Measurements from ENCODE around the gene BMP2. TPM values are rescaled to one million over a fixed set of nuclear protein-coding genes. Genes with fewer than 3 reads are reported as not detected.

Gene BMP2
- total and polyA plus RNA-seq, 2 donors (not counting 1 experiment from before 2014, with no cell fraction given) = not detected

GRCh38 chr20:6744805-6745204 is 22.7 kb upstream of the BMP2 start:
- intact Hi-C loops (cut with micrococcal nuclease) = no loop called here
- Histone ChIP-seq H2AFZ (ENCODE audit: insufficient read depth, low read depth, low read length, poor library complexity, severe bottlenecking) (no peak overlapping the region), H4K20me1 (ENCODE audit: control insufficient read depth, insufficient read depth, low read length, poor library complexity, severe bottlenecking) (no peaks in the 10 kb centered on the region), H3K27ac (ENCODE audit: low read length in 2 of 2) (no peak overlapping the region), H3K36me3 (replicated peaks in 1 of 2; ENCODE audit: control extremely low read depth in 1 of 2, control insufficient read depth in 1 of 2, extremely low read depth in 1 of 2, insufficient read depth in 2 of 2, low read length in 1 of 2) (no peaks in the 10 kb centered on the region), H3K79me2 (ENCODE audit: control insufficient read depth, insufficient read depth, low read length) (no peaks in the 10 kb centered on the region), H3K9me3 (ENCODE audit: control extremely low read depth in 1 of 3, control insufficient read depth in 2 of 3, insufficient read depth in 1 of 3, low read length in 2 of 3) (no peaks in the 10 kb centered on the region), H3K9ac (ENCODE audit: low read length) (no peak overlapping the region), H3K27me3 (replicated peaks in 1 of 4; ENCODE audit: control extremely low read depth in 1 of 4, control insufficient read depth in 3 of 4, insufficient read depth in 4 of 4, low read length in 3 of 4) (no peaks in the 10 kb centered on the region), H3K4me2 (replicated peaks; ENCODE audit: low read depth, low read length, poor library complexity, severe bottlenecking) (no peak overlapping the region), H3K4me1 (ENCODE audit: control insufficient read depth in 2 of 2, insufficient read depth in 2 of 2, low read length in 2 of 2) (no peaks in the 10 kb centered on the region), H3K4me3 (ENCODE audit: control extremely low read depth in 1 of 5, extremely low read depth in 1 of 5, insufficient read depth in 1 of 5, low read depth in 2 of 5, low read length in 4 of 5) (no peak overlapping the region)
- Mint-ChIP-seq H3K4me3 (no peak overlapping the region), H3K27ac (no peak overlapping the region), H3K4me1 (no peaks in the 10 kb centered on the region), H3K27me3 (no peaks in the 10 kb centered on the region), H3K9me3 (ENCODE audit: insufficient read depth) (no peaks in the 10 kb centered on the region)
- ATAC-seq (ENCODE audit: low read depth) (no peak), DNase-seq (no peak)
- CTCF ChIA-PET = no interaction called here
- TF ChIP-seq EZH2 (IDR thresholded peaks at IDR 0.05; ENCODE audit: borderline replicate concordance, insufficient read depth, low read depth, low read length, poor library complexity, severe bottlenecking) = no peak
- TF ChIP-seq, protein P1, sequence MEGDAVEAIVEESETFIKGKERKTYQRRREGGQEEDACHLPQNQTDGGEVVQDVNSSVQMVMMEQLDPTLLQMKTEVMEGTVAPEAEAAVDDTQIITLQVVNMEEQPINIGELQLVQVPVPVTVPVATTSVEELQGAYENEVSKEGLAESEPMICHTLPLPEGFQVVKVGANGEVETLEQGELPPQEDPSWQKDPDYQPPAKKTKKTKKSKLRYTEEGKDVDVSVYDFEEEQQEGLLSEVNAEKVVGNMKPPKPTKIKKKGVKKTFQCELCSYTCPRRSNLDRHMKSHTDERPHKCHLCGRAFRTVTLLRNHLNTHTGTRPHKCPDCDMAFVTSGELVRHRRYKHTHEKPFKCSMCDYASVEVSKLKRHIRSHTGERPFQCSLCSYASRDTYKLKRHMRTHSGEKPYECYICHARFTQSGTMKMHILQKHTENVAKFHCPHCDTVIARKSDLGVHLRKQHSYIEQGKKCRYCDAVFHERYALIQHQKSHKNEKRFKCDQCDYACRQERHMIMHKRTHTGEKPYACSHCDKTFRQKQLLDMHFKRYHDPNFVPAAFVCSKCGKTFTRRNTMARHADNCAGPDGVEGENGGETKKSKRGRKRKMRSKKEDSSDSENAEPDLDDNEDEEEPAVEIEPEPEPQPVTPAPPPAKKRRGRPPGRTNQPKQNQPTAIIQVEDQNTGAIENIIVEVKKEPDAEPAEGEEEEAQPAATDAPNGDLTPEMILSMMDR (IDR thresholded peaks at IDR 0.05) = no peak
- POLR2A ChIA-PET = no interaction called here
- WGBS (ENCODE audit: insufficient coverage) = 93% methylated on average over 2 of the region's 4 CpGs

DNA sequence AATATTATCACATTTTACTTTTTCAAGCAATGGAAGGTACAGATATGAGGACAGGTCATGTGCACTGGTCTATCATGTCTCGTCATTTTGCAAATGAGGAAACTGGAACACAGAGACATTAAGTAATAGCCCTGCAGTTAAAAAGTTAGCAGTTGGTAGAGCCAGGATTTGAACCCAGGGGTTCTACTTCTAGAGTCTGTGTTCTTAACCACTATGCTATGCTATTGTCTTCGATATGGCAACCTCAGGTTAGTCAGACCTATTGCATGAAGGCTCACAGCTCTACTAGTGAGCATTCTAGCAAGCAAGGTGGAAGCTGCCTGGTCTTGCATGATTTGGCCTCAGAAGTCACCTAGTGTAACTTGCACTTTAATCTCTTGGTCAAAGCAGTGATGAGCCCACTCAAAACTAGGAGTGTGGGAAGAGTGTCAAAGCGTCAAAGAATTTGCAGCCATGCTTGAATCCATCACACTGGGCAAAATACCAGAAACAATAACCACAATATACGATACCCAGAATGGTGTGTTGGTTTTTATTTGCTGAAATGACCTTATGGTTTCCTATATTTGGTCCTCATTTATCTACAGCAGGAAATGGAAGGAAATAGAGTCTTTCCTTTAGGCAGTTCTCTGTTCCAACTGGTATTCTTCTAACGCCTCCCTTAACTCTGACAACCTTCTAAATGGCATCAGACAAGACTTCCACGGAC is 20.4 kb upstream of the BMP2 start:
- no peak overlapping the region for H3K4me3 ChIP-seq (ENCODE audit: control extremely low read depth in 1 of 5, extremely low read depth in 1 of 5, insufficient read depth in 1 of 5, low read depth in 2 of 5, low read length in 4 of 5)
- H3K4me2 ChIP-seq (replicated peaks; ENCODE audit: low read depth, low read length, poor library complexity, severe bottlenecking) = no peak overlapping the region
- POLR2A ChIA-PET = no interaction called here
- TF ChIP-seq, protein P1 (IDR thresholded peaks at IDR 0.05) = no peak
- TF ChIP-seq EZH2 (IDR thresholded peaks at IDR 0.05; ENCODE audit: borderline replicate concordance, insufficient read depth, low read depth, low read length, poor library complexity, severe bottlenecking) = no peak
- no peak for ATAC-seq (ENCODE audit: low read depth)
- Mint-ChIP-seq H3K27me3 (no peaks in the 10 kb centered on the region), H3K4me1 (no peaks in the 10 kb centered on the region), H3K27ac (no peak overlapping the region), H3K4me3 (no peak overlapping the region), H3K9me3 (ENCODE audit: insufficient read depth) (no peaks in the 10 kb centered on the region)
- no peaks in the 10 kb centered on the region for H3K9me3 ChIP-seq (ENCODE audit: control extremely low read depth in 1 of 3, control insufficient read depth in 2 of 3, insufficient read depth in 1 of 3, low read length in 2 of 3)
- no peaks in the 10 kb centered on the region for H3K36me3 ChIP-seq (replicated peaks in 1 of 2; ENCODE audit: control extremely low read depth in 1 of 2, control insufficient read depth in 1 of 2, extremely low read depth in 1 of 2, insufficient read depth in 2 of 2, low read length in 1 of 2)
- intact Hi-C loops (cut with micrococcal nuclease) = no loop called here
- H4K20me1 ChIP-seq (ENCODE audit: control insufficient read depth, insufficient read depth, low read length, poor library complexity, severe bottlenecking) = no peaks in the 10 kb centered on the region
- H3K79me2 ChIP-seq (ENCODE audit: control insufficient read depth, insufficient read depth, low read length) = no peaks in the 10 kb centered on the region
- no peak overlapping the region for H2AFZ ChIP-seq (ENCODE audit: insufficient read depth, low read depth, low read length, poor library complexity, severe bottlenecking)
- H3K9ac ChIP-seq (ENCODE audit: low read length) = no peak overlapping the region
- no peak overlapping the region for H3K27ac ChIP-seq (ENCODE audit: low read length in 2 of 2)
- WGBS (ENCODE audit: insufficient coverage) = 77% methylated on average over 2 of the region's 6 CpGs
- CTCF ChIA-PET = no interaction called here
- no peaks in the 10 kb centered on the region for H3K27me3 ChIP-seq (replicated peaks in 1 of 4; ENCODE audit: control extremely low read depth in 1 of 4, control insufficient read depth in 3 of 4, insufficient read depth in 4 of 4, low read length in 3 of 4)
- H3K4me1 ChIP-seq (ENCODE audit: control insufficient read depth in 2 of 2, insufficient read depth in 2 of 2, low read length in 2 of 2) = no peaks in the 10 kb centered on the region
- no peak for DNase-seq
